HepG2 (cell line): Measurements from ENCODE around the gene BROX. TPM values are rescaled to one million over a fixed set of nuclear protein-coding genes. Genes with fewer than 3 reads are reported as not detected.
A peak's percentile ranks its signal among the peaks of the same experiment; 100 is the strongest.

Source experiments
- AFF4 ChIP-seq: sonication (generic); formaldehyde crosslinking; IDR thresholded peaks from 2 replicates; pipeline ENCODE4 v1.4.0; 2020; ENCODE audit warnings: missing genetic modification reagents
- GATAD1 ChIP-seq: IDR thresholded peaks from 2 replicates; pipeline ENCODE4 v1.6.1; 2016; ENCODE audit warnings: missing genetic modification reagents, missing compliant biosample characterization
- HOXA7 ChIP-seq: sonication (generic); formaldehyde crosslinking; IDR thresholded peaks from 2 replicates; pipeline ENCODE4 v1.8.1; 2022; ENCODE audit warnings: mild to moderate bottlenecking, missing genetic modification reagents, moderate library complexity
- NFYC ChIP-seq: IDR thresholded peaks from 2 replicates; pipeline ENCODE4 v1.6.1; 2016; ENCODE audit warnings: missing genetic modification reagents, missing compliant biosample characterization
- PRDM4 ChIP-seq: sonication (generic); formaldehyde crosslinking; IDR thresholded peaks from 2 replicates; pipeline ENCODE4 v1.9.0; 2021; ENCODE audit warnings: missing genetic modification reagents, borderline replicate concordance
- SP5 ChIP-seq: IDR thresholded peaks from 2 replicates; pipeline ENCODE4 v1.6.1; 2016; ENCODE audit warnings: low read depth, borderline replicate concordance
- ZNF274 ChIP-seq: sonication (generic); formaldehyde crosslinking; IDR thresholded peaks from 2 replicates; pipeline ENCODE4 v1.5.1; 2020; ENCODE audit warnings: mild to moderate bottlenecking, missing genetic modification reagents
- ZNF317 ChIP-seq: sonication (generic); formaldehyde crosslinking; IDR thresholded peaks from 2 replicates; pipeline ENCODE4 v1.5.0; 2020; ENCODE audit warnings: mild to moderate bottlenecking, missing genetic modification reagents
- ZNF441 ChIP-seq: sonication (generic); formaldehyde crosslinking; IDR thresholded peaks from 2 replicates; pipeline ENCODE4 v1.7.0; 2021; ENCODE audit warnings: missing genetic modification reagents, borderline replicate concordance
- polyA plus RNA-seq, 8 experiments: library from polyadenylated mRNA; depleted of rRNA in 3 of 8; stranded (reverse) in 7 of 8; unstranded in 1 of 8; fragments of >200 nt; fragmentation: Illumina TruSeq in 4 of 8; extraction: Trizol in 4 of 8; gene quantifications; 2 replicates each; pipeline versions ENCODE4 v1.2.1 to v1.2.3, GENCODE V29; 2011 to 2016; ENCODE audit warnings: low read depth in 4 of 8, missing spikeins in 1 of 8, mixed read lengths in 1 of 8; ENCODE audit not compliant: insufficient read depth in 1 of 8
- total RNA-seq, 5 experiments: library from RNA; depleted of rRNA; stranded (reverse); fragments of >200 nt; fragmentation: Illumina TruSeq; extraction: Trizol; gene quantifications; 2 replicates each; pipeline ENCODE4 v1.2.3, GENCODE V29; 2016; ENCODE audit warnings: low read depth in 1 of 5
- TF ChIP-seq, protein P1 (sequence below): sonication (generic); formaldehyde crosslinking; IDR thresholded peaks from 2 replicates; pipeline ENCODE4 v1.4.0; 2020; ENCODE audit warnings: mild to moderate bottlenecking, missing genetic modification reagents
- TF ChIP-seq, protein P2 (sequence below): sonication (generic); IDR thresholded peaks from 2 replicates; pipeline ENCODE4 v1.6.1; 2016; ENCODE audit warnings: low read depth, borderline replicate concordance

Gene BROX
- total and polyA plus RNA-seq, 2 of the 13 experiments (the other 11 are each of a cell fraction or from before 2014, with no cell fraction given), result 4.4 to 33.2 TPM

DNA sequence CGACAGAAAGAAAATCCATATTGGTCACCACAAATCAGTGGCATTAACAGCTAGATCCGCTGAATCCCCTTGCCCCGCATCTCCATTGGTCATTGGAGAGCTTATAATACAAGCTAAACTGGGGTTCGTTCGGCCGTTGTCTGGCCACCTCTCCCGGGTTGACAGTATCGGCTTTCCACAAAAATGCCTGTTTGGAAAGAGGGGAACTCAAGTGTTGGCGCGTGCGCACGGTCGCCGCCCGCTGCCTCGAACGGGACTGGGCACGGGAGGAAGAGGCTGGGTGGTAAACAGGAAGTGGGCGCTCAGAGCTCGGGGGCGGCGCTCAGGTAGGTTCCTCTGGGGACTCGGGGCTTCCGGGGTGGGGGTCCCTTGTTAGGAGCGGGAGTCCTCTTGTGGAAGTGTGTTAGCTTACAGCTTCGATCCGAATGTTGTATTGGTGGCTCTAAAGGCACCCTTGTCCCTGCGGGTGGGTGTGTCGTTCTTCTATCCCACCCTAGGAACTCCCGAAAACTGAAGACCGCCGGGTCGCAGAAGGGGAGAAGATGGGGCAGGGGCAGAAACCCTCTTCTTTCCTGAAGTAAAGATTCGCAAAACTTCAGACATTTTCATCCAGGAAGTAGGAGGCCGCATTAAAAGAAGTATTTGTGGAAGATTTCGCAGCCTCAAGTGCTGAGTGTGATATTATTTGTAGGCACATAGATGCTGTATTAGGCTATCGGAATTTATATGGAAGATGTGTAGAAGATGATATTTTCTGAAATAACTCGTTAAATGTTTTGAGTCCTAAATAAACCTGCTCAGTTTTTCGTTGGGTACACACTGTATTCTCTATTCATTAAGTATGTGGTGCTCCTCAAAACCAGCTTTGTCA lies 962 bp downstream of the BROX start (continued):
- TF ChIP-seq ZNF441 (0 out of 2 replicates have a peak, but pooled peaks have one; percentile 43), HOXA7 (CRISPR knock-in tag) (no peak), GATAD1 (CRISPR knock-in tag) (peak; percentile 84), ZNF274 (no peak), NFYC (0 out of 2 replicates have a peak, but pooled peaks have one; percentile 27), AFF4 (CRISPR knock-in tag) (no peak), SP5 (CRISPR knock-in tag) (peak; percentile 62), ZNF317 (CRISPR knock-in tag) (0 out of 2 replicates have a peak, but pooled peaks have one; percentile 47), PRDM4 (no peak)
- TF ChIP-seq, protein P1, sequence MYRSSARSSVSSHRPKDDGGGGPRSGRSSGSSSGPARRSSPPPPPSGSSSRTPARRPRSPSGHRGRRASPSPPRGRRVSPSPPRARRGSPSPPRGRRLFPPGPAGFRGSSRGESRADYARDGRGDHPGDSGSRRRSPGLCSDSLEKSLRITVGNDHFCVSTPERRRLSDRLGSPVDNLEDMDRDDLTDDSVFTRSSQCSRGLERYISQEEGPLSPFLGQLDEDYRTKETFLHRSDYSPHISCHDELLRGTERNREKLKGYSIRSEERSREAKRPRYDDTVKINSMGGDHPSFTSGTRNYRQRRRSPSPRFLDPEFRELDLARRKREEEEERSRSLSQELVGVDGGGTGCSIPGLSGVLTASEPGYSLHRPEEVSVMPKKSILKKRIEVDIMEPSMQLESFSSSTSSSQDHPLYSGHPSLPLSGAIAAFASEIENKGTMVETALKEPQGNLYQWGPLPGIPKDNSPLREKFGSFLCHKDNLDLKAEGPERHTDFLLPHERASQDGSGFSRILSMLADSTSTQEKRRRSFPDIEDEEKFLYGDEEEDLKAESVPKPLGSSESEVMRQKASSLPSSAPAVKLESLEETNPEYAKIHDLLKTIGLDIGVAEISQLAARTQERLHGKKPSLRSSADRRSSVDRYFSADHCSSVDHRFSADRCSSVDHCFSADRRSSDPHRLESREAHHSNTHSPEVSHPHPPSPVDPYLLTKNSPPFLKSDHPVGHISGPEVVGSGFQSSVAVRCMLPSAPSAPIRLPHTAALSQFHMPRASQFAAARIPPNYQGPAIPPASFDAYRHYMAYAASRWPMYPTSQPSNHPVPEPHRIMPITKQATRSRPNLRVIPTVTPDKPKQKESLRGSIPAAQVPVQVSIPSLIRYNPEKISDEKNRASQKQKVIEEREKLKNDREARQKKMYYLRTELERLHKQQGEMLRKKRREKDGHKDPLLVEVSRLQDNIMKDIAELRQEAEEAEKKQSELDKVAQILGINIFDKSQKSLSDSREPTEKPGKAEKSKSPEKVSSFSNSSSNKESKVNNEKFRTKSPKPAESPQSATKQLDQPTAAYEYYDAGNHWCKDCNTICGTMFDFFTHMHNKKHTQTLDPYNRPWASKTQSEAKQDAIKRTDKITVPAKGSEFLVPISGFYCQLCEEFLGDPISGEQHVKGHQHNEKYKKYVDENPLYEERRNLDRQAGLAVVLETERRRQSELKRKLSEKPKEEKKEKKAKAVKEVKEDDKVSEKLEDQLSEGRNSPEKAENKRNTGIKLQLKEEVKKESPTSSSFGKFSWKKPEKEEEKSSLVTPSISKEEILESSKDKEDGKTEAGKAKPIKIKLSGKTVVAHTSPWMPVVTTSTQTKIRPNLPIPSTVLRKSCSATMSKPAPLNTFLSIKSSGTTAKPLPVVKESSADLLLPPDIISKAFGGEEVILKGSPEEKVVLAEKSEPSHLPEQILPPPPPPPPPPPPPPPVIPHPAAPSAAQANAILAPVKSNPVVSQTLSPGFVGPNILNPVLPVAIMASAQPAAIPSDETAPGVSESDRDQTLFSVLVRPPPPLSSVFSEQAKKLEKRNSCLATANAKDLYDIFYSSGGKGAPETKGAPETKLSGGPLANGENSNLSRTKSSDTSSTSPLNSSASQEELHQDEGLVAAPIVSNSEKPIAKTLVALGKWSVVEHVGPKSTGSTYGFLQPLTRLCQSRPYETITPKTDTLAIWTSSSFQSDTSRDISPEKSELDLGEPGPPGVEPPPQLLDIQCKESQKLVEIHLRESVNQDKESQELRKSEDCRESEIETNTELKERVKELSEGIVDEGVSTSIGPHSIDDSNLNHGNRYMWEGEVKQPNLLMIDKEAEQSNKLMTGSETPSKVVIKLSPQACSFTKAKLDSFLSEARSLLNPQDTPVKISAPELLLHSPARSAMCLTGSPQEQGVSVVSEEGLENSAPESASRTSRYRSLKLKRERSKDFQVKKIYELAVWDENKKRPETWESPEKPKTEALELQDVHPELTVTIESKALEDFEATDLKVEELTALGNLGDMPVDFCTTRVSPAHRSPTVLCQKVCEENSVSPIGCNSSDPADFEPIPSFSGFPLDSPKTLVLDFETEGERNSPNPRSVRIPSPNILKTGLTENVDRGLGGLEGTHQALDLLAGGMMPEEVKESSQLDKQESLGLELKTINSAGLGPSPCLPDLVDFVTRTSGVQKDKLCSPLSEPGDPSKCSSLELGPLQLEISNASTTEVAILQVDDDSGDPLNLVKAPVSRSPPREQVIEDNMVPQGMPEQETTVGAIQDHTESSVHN (CRISPR knock-in tag), result no peak
- TF ChIP-seq, protein P2, sequence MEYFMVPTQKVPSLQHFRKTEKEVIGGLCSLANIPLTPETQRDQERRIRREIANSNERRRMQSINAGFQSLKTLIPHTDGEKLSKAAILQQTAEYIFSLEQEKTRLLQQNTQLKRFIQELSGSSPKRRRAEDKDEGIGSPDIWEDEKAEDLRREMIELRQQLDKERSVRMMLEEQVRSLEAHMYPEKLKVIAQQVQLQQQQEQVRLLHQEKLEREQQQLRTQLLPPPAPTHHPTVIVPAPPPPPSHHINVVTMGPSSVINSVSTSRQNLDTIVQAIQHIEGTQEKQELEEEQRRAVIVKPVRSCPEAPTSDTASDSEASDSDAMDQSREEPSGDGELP, result peak; percentile 42; the same call in 1 of the 2 replicates
